HUDEP-2 (cell line): ENCODE measurements around the gene SCN1B.
"Not testable (repeated sequence)": the region's sequence is repeated elsewhere in the genome, so short reads cannot be mapped to it uniquely, and the experiment has no call there.

Experiments used
- DNase-seq, 76 experiments: peaks; one replicate each; lab custom pipeline; 2025; ENCODE audit not compliant: unreplicated experiment in 76 of 76; lab: John Stamatoyannopoulos, UW

Gene SCN1B

DNA sequence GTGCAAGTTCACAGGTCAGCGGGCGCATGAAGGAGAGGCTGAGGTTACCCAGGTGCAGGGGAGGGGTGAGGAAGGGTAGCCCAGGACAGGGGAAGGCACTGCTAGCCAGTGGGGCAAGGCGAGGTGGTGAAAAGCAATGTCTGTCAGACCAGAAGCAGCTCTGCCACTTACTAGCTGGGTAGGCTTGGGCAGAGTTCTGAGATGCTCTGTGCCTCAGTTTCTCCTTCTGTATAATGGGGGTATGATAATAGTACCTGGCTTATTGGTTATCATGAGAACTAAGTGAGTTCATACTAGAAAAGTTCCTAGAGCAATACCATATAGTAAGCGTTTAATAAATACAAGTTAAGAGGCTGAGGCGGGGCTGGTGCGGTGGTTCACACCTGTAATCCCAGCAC, 14.3 kb upstream of the SCN1B start:
- DNase-seq = no peak

DNA sequence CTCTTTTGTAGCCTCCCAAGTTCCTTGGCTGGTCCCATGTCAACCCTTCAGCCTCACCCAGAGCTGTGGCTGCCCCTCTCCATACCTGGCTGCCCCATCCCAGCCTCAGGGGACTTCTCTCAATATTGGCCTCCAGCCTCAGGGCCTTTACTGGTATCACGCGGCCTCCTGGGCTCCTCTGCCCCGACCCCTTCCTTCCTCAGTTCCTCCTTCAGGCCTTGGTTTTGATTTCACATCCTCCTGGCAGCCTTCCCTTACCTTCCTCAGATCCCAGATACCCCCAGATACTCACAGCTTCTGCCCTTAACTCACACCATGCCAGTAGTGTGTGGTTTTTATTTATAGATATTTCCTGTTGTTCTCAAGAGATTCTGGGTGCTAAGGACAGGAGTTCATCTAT, 12.8 kb upstream of the SCN1B start:
- DNase-seq = no peak

DNA sequence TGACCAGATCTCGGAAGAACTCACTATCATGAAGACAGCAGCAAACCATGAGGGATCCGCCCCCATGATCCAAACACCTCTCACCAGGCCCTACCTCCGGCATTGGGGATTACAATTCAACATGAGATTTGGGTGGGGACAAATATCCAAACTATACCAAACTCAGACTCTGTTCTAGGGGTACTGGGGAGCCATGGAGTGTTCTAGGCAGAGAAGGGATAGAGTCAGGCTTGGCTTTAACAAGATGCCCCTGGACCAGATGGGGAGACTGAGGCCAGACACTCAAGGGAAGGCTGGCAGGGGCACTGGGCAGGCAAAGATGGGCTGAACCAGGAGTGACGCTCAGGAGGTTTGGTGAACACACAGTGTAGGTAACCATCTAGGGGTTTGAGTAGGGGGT, 11.9 kb upstream of the SCN1B start:
- no peak for DNase-seq

DNA sequence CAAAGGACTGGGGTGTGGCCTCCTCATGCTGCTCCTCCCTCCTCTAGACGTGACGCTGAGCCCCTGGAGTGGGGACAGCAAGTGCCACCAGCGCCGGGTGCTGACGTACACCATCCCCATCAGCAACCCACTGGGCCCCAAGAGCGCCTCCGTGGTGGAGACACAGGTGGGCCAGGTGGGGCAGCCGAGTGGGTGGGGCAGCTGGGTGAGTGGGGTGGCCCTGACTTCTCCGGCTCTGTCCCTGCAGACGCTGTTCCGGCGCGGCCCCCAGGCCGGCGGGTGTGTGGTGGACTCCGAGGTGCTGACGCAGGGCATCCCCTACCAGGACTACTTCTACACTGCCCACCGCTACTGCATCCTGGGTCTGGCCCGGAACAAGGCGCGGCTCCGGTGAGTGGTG, 11.1 kb upstream of the SCN1B start:
- DNase-seq = no peak

DNA sequence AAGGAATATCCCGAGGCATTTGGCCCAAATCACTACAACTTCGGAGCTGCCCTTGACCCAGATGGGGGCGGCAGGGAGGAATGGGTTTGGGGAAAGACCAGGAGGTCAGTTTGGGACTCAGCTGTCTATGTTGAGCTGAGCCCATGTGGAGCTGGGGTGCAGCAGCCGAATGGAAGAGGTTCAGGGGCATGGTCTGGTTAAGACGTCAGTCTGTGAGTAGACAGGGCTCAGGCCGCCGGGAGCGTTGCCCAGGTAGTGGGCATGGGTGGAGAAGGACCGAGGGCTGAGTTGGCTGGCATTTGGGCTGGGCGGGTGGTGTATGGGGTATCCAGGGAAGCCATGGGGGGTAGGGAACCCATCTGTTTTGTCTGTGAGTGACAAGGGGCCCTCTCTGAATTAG, 9.3 kb upstream of the SCN1B start:
- no peak for DNase-seq

DNA sequence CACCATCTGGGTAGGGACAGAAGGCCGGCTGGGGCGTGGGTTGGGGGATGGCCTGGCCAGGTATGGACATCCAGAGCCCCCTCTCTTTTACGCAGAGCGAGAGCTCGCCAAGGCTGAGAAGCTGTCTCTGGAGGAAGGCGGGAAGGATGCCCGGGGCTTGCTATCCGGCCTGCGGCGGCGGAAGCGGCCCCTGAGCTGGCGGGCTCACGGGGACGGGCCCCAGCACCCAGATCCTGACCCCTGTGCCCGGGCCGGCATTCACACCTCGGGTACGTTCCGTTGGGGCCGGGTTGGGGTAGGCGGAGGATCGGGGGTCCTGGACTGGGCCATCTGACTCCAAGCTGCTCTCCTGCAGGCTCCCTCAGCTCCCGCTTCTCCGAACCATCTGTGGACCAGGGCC, 8.7 kb upstream of the SCN1B start:
- DNase-seq = no peak

DNA sequence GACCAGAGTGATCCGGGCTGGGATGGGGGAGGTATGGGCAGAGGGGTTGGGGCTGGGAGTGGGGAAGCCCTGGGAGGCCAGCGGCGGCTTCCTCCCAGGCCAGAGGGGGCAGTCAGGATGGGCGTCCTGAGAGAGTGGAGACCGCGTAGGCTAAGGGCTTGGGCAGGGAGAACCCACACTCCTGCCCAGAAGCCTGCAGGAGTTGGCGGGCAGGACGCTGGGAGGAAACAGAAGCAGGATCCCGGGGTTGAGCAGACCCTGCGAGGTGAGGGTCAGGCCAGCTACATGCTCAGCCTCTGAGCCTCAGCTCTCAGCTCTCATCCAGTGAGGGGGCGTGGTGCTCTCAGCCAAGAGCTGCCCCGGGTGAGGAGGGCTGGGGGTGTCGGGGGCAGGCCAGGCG, 7.8 kb upstream of the SCN1B start:
- DNase-seq = no peak

DNA sequence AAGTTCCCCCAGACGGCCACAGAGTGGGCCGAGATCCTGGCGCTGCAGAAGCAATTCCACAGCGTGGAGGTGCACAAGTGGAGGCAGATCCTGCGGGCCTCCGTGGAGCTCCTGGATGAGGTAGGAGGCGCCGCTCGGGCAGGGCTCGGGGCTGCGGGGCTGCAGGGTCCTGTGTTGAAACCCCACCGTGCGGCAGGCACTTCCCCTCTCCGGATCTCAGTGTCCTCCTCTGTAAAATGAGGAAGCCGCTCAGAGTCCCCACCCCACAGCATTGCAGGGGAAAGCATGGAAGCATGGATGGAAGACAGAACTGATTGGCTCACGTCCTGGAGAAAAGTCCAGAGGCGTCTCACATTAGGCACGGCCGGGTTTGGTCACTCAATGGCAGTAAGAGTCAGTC, 6.8 kb upstream of the SCN1B start:
- no peak for DNase-seq

DNA sequence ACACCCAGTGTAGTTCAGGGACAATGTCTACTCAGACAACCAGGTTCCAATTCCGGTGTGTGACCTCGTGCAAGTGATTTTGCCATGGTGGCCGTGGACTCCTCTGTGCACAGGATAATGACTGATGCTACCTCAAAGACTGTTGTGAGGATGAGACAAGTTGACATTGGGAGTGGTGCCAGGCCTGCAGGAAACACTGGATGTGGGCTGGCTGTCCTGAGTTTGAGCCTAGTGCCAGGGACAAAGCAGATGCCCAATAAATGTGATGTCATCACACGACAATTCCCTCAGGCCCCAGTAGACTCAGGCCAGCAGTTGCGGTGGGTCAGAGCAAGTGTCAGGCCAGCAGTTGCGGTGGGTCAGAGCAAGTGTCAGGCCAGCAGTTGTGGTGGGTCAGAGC, 6.2 kb upstream of the SCN1B start:
- no peak for DNase-seq

DNA sequence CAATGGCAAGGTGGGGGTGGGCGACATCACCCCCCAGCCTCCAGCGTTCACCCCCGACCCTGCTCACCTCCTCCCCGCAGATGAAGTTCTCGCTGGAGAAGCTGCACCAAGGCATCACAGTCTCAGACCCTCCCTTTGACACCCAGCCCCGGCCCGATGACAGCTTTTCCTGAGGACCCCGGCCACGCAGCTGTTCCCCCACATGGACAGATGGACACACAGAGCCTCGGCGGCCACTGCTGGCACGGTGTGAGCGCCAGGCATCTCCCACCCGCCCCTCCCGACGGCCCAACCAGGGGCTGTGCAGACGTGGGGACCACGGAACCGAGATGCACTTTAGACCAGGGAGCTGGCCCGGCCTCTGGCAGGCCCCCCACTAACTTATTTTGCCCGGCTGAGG, 4.3 kb upstream of the SCN1B start:
- no peak for DNase-seq

DNA sequence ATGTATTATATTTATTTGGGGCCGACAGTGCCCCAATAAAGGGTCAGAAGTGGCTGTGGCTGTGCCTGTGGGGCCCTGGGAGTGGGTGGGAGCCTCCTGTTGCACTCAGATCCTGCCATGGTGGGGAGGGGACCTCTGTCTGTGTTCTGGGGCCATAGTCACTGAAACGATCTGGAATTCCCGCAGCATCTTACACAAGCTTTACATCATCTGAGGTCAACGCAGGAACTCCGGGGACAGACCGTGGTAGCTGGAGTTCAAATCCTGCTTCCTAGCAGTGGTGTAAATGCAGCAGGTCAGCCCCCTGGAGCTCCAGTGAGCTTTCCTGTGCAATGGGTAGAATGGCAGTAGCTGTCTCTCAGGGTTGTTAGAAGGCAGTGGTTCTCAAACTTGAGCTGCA, 3.9 kb upstream of the SCN1B start:
- no peak for DNase-seq

DNA sequence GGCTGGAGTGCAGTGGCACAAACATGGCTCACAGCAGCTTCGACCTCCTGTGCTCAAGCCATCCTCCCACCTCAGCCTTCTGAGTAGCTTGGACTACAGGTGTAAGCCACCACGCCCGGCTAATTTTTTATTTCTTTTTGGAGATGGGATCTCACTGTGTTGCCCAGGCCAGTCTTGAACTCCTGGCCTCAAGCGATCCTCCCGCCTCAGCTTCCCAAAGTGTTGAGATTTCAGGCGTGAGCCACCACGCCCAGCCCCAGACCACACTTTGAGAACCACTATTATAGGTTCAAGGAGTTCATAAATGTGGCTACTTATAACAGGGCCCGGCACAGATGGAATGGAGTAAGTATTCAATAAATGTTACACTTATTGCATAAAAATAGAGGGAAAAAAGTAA, 3.3 kb upstream of the SCN1B start:
- DNase-seq = no peak

DNA sequence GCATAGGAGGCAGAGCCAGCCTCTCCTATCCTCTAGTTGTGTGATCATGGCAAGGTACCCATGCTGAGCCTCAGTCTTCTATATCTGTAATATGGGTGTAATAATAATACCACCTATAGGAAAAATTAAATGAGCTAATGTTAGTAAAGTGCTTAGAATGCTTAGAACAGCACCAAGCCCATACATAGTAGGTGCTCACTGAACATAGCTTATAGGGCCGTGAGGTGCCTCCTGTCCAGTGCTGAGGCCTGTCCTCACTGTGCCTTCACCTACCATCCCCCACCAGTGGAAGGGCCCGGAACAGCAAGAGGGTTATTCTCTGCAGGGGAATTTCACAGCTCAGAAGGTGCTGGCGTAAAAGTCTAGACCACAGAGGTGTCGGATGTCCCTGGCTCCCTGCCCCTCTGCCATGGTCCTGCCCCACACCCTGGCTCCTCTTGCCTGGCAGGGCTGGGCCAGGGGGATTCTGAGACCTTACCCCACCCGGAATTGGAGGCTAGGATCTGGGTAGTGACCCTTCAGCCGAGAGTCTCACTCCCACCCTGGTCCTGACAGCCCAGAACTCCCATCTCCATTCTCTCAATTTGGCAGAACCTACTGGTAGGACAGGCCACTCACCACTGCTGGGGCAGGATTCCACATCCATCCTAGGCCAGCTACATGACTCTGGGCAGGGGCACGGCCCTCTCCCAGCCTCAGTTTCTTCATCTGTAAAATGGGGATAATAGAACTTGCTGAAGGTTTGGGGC, 2.2 kb upstream of the SCN1B start:
- no peak for DNase-seq

DNA sequence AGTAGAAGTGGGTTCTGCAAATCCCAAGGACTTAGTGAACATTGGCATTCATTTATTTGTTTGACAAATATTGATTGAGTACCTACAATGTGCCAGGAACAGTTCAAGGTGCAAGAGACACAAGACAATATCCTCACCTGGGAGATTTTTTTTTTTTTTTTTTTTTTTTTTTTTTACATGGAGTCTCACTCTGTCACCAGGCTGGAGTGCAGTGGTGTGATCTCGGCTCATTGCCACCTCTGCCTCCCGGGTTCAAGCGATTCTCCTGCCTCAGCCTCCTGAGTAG, 1.7 kb upstream of the SCN1B start:
- DNase-seq = not testable (repeated sequence)

DNA sequence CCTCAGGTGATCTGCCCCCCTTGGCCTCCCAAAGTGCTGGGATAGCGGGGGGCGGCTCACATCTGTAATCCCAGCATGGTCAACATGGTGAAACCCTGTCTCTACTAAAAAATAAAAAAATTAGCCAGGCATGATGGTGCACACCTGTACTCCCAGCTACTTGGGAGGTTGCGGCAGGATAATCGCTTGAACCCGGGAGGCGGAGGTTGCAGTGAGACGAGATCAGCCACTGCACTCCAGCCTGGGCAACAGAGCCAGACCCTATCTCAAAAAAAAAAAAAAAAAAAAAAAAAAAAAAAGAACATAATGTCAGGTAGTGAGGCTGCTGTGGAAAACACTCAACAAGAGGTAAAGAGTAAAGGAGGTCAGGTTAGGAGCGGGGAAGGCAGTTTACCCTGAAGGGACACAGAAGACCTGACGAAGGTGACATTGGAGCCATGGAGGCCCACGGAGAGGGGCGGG, 964 bp upstream of the SCN1B start:
- DNase-seq = not testable (repeated sequence)

DNA sequence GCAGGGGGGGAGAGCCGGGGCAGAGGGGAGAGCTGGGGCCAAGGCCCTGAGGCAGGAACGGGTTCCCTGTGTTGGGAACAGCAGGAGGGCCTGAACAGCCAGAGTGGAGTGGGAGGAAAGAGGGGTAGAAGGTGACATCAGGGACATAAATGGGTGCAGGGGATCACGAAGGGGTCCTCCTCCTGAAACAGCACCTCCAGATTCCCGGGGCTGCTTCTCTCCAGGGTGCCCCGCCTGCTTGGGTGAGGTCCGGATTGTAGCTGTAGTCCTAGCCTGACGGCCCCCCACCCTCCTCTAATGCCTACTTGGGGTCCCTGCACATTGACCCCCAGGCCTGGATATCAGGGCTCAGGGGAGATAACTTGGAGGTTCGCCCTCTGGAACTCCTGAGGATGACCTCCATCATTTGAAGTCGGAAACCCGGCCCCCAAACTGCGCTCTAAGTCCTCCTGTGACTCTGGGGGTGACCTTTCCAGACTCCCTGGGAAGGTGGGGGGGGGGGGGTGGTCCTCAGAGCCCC, 473 bp upstream of the SCN1B start:
- no peak for DNase-seq

DNA sequence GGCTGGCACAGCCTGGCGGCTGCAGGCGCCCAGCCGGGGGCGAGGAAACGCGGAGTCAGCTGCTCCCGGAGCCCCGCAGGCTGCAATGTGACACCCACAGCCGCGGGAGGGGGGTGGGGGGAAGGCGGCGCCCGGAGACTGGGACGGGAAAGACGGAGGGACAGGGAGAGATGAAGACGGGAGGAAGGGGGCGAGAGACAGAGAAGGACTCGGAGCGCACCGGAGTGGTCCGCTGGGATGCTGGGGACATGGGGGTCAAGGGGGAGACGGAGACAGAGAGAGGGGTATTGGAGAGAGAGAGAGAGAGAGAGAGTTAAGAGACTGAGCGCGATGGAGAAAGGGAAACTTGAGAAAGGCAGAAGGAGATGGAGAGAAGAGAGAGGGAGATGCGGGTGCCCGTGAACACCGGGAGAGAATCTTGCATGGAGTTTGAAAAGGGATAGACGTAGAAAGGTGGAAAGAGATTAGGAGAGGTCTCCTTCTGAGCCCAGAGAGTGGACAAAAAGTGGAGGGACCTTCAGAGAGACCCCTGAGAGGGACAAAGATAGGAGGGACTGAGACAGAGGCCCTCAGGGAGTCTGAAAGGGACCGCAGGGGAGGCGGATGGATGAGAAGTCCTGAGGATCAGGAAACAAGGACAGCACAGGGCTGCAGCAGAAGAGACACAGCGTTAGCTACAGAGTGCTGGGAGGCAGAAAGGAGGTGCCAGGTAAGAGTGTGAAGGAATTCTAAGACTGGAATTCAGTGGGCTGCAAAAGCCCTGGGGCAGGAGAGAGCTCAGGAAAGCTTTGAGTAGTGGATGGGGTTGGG, 1.0 kb downstream of the SCN1B start:
- DNase-seq = no peak

DNA sequence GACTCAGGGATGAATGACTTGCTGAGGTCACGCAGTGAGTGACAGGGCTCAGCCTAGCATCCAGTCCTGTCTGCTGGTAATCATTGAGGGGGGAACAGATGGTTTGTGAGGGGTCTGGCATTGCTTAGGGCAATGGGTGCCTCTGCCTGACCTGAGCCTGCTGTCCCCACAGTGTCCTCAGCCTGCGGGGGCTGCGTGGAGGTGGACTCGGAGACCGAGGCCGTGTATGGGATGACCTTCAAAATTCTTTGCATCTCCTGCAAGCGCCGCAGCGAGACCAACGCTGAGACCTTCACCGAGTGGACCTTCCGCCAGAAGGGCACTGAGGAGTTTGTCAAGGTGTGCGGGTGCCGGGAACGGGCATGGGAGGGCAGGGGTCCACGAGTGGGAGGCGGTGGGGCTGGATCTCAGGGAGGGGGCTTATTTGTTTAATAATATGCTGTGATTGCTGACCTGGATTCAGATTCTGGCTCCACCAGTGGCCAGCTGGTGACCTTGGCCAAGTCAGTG, 2.1 kb downstream of the SCN1B start:
- DNase-seq = no peak

DNA sequence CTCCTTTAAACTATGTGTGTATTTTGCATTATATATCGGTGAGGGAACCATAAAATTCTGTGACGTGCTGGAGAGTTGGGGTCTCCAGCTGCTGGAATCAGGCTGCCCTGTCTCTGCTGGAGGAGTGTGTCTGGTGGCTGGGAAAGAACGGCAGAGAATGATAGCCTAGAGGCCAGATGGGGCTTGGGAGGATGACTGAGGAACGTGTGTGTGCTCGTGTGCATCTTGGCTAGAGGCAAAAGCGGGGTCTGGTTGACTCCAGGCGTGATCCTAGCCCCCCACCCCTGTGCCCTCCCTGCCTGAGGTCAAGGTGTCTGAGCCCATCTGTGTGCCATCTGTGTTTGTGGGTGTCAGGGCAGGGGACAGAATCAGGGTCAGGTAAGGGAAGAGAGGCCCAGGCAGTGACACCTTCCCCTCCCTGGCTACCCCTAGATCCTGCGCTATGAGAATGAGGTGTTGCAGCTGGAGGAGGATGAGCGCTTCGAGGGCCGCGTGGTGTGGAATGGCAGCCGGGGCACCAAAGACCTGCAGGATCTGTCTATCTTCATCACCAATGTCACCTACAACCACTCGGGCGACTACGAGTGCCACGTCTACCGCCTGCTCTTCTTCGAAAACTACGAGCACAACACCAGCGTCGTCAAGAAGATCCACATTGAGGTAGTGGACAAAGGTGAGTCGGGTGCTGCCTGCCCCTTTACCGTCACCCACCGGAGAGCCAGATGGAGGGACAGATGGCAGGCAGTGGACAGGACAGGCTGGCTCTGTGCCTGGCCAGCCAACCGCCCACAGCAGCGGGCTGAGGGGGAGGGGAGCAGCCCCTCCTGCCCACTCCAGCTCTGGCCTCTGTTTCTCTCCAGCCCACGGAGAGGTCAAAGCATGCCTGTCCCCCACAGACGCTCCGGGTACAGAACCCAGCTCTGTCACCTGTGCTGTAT, 3.1 kb downstream of the SCN1B start:
- no peak for DNase-seq

DNA sequence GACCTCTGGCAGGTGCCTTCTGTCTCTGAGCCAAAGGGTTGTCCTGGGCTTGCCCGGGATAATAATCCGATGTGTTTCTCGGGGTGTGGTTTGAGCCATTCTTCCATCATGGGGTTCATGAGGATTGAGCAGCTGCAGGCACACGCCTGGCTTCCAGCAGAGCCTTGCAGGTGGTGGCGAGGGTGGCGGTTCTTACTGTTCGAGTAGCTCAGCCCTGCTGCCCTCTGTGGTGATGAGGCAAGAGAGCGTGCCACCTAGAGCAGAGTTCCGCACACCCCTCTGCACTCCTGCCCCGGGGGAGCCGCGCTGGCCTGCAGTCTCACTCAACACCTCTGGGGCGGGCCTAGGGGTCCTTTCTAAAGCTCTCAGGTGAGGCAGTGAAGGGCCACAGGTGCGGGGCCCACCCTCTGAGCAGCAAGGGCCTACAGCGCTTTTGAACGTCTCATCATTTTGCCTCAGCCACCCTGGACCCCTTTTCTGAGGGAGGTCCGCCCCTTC, 3.8 kb downstream of the SCN1B start:
- no peak for DNase-seq
